T-helper 1 cell treated with Interleukin-12 subunit alpha and Interleukin-12 subunit beta and Interleukin-4 antibody, amounts not matched to agents 30 μg/mL and 1 μg/mL, for 36 hours (primary cell): Measurements from ENCODE around the gene VIPR2.

ENCODE experiments used
- H3K27ac Mint-ChIP-seq: one replicate; pipeline ENCODE4 v1.8.0; 2021; ENCODE audit warnings: mild to moderate bottlenecking, mixed read lengths
- H3K27me3 Mint-ChIP-seq: one replicate; pipeline ENCODE4 v1.8.0; 2021; ENCODE audit warnings: low read depth, mixed read lengths
- H3K36me3 Mint-ChIP-seq: one replicate; pipeline ENCODE4 v1.8.0; 2021; ENCODE audit warnings: low read depth, mixed read lengths
- H3K4me1 Mint-ChIP-seq: one replicate; pipeline ENCODE4 v1.8.0; 2021; ENCODE audit warnings: low read depth, mixed read lengths
- H3K4me3 Mint-ChIP-seq: one replicate; pipeline ENCODE4 v1.8.0; 2021; ENCODE audit warnings: mild to moderate bottlenecking, moderate library complexity, mixed read lengths
- H3K9me3 Mint-ChIP-seq: one replicate; pipeline ENCODE4 v1.8.0; 2021; ENCODE audit warnings: mixed read lengths

The VIPR2 gene

GRCh38 chr7:159017741-159018140, 126.9 kb downstream of the VIPR2 start:
- Mint-ChIP-seq H3K27me3 (no peaks in the 10 kb centered on the region), H3K36me3 (no peaks in the 10 kb centered on the region), H3K4me1 (peaks cover 6% of the 10 kb centered on the region), H3K4me3 (no peak overlapping the region), H3K27ac (no peak overlapping the region), H3K9me3 (peaks cover 4% of the 10 kb centered on the region)

GRCh38 chr7:159017210-159017609, 127.5 kb downstream of the VIPR2 start:
- H3K4me3 Mint-ChIP-seq: no peak overlapping the region
- no peak overlapping the region for H3K27ac Mint-ChIP-seq
- H3K4me1 Mint-ChIP-seq: peaks cover 5% of the 10 kb centered on the region
- H3K27me3 Mint-ChIP-seq: no peaks in the 10 kb centered on the region
- H3K9me3 Mint-ChIP-seq: peaks cover 4% of the 10 kb centered on the region
- H3K36me3 Mint-ChIP-seq: no peaks in the 10 kb centered on the region

GRCh38 chr7:159016591-159016990, 128.1 kb downstream of the VIPR2 start:
- peaks cover 4% of the 10 kb centered on the region for H3K9me3 Mint-ChIP-seq

GRCh38 chr7:159015454-159016410, 128.9 kb downstream of the VIPR2 start:
- H3K27me3 Mint-ChIP-seq: no peaks in the 10 kb centered on the region
- no peak overlapping the region for H3K4me3 Mint-ChIP-seq
- no peak overlapping the region for H3K27ac Mint-ChIP-seq
- peaks cover 5% of the 10 kb centered on the region for H3K4me1 Mint-ChIP-seq
- H3K36me3 Mint-ChIP-seq: no peaks in the 10 kb centered on the region
- peaks cover 4% of the 10 kb centered on the region for H3K9me3 Mint-ChIP-seq

More at GRCh38 chr7:159016591-159016990, 128.1 kb downstream of the VIPR2 start:
- Mint-ChIP-seq H3K36me3 (no peaks in the 10 kb centered on the region), H3K27me3 (no peaks in the 10 kb centered on the region), H3K4me1 (peaks cover 5% of the 10 kb centered on the region), H3K4me3 (no peak overlapping the region), H3K27ac (no peak overlapping the region)

GRCh38 chr7:159015081-159015453, 129.6 kb downstream of the VIPR2 start:
- no peak overlapping the region for H3K4me3 Mint-ChIP-seq
- H3K36me3 Mint-ChIP-seq: no peaks in the 10 kb centered on the region
- H3K27ac Mint-ChIP-seq: no peak overlapping the region
- no peaks in the 10 kb centered on the region for H3K9me3 Mint-ChIP-seq
- peaks cover 5% of the 10 kb centered on the region for H3K4me1 Mint-ChIP-seq
- H3K27me3 Mint-ChIP-seq: no peaks in the 10 kb centered on the region

GRCh38 chr7:159014297-159015062, 130.2 kb downstream of the VIPR2 start:
- no peak overlapping the region for H3K27ac Mint-ChIP-seq
- H3K4me3 Mint-ChIP-seq: no peak overlapping the region
- peaks cover 5% of the 10 kb centered on the region for H3K4me1 Mint-ChIP-seq
- no peaks in the 10 kb centered on the region for H3K9me3 Mint-ChIP-seq
- H3K36me3 Mint-ChIP-seq: no peaks in the 10 kb centered on the region
- H3K27me3 Mint-ChIP-seq: no peaks in the 10 kb centered on the region

GRCh38 chr7:159013825-159014289, 130.8 kb downstream of the VIPR2 start:
- peaks cover 3% of the 10 kb centered on the region for H3K4me1 Mint-ChIP-seq
- H3K9me3 Mint-ChIP-seq: no peaks in the 10 kb centered on the region
- no peak overlapping the region for H3K27ac Mint-ChIP-seq

GRCh38 chr7:159013181-159013690, 131.4 kb downstream of the VIPR2 start:
- H3K36me3 Mint-ChIP-seq: no peaks in the 10 kb centered on the region
- no peak overlapping the region for H3K4me3 Mint-ChIP-seq
- H3K27me3 Mint-ChIP-seq: no peaks in the 10 kb centered on the region
- no peaks in the 10 kb centered on the region for H3K9me3 Mint-ChIP-seq
- peaks cover 3% of the 10 kb centered on the region for H3K4me1 Mint-ChIP-seq
- no peak overlapping the region for H3K27ac Mint-ChIP-seq

More at GRCh38 chr7:159013825-159014289, 130.8 kb downstream of the VIPR2 start:
- Mint-ChIP-seq H3K27me3 (no peaks in the 10 kb centered on the region), H3K36me3 (no peaks in the 10 kb centered on the region), H3K4me3 (no peak overlapping the region)

GRCh38 chr7:159012353-159013069, 132.2 kb downstream of the VIPR2 start:
- no peak overlapping the region for H3K27ac Mint-ChIP-seq
- H3K36me3 Mint-ChIP-seq: no peaks in the 10 kb centered on the region
- H3K4me3 Mint-ChIP-seq: no peak overlapping the region

GRCh38 chr7:159011722-159012022, 133.0 kb downstream of the VIPR2 start:
- peaks cover 4% of the 10 kb centered on the region for H3K27me3 Mint-ChIP-seq
- no peaks in the 10 kb centered on the region for H3K9me3 Mint-ChIP-seq
- no peak overlapping the region for H3K4me3 Mint-ChIP-seq
- no peaks in the 10 kb centered on the region for H3K4me1 Mint-ChIP-seq
- H3K27ac Mint-ChIP-seq: no peak overlapping the region
- H3K36me3 Mint-ChIP-seq: no peaks in the 10 kb centered on the region

More at GRCh38 chr7:159012353-159013069, 132.2 kb downstream of the VIPR2 start:
- no peaks in the 10 kb centered on the region for H3K9me3 Mint-ChIP-seq
- H3K4me1 Mint-ChIP-seq: no peaks in the 10 kb centered on the region
- H3K27me3 Mint-ChIP-seq: no peaks in the 10 kb centered on the region

- Mint-ChIP-seq H3K36me3 (no peaks in the 10 kb centered on the region), H3K4me1 (no peaks in the 10 kb centered on the region), H3K9me3 (no peaks in the 10 kb centered on the region), H3K27ac (no peak overlapping the region), H3K27me3 (peaks cover 4% of the 10 kb centered on the region), H3K4me3 (no peak overlapping the region)
Observed at GRCh38 chr7:159010937-159011721, 133.5 kb downstream of the VIPR2 start.

- no peaks in the 10 kb centered on the region for H3K36me3 Mint-ChIP-seq
- no peak overlapping the region for H3K4me3 Mint-ChIP-seq
- H3K4me1 Mint-ChIP-seq: no peaks in the 10 kb centered on the region
- no peaks in the 10 kb centered on the region for H3K9me3 Mint-ChIP-seq
- peaks cover 4% of the 10 kb centered on the region for H3K27me3 Mint-ChIP-seq
- H3K27ac Mint-ChIP-seq: no peak overlapping the region
Observed at GRCh38 chr7:159010411-159010810, 134.3 kb downstream of the VIPR2 start.

- Mint-ChIP-seq H3K36me3 (no peaks in the 10 kb centered on the region), H3K27me3 (peaks cover 4% of the 10 kb centered on the region), H3K9me3 (no peaks in the 10 kb centered on the region), H3K27ac (no peak overlapping the region), H3K4me3 (no peak overlapping the region), H3K4me1 (no peaks in the 10 kb centered on the region)
Observed at GRCh38 chr7:159009951-159010350, 134.7 kb downstream of the VIPR2 start.
